GM12892 (cell line): ENCODE measurements around the gene ISLR2.

Experiments
- POLR2A ChIP-seq: IDR thresholded peaks from 2 replicates; pipeline ENCODE4 v1.6.1; 2011; ENCODE audit warnings: low read depth, low read length, control low read depth
- POLR2AphosphoS5 ChIP-seq: IDR thresholded peaks from 2 replicates; pipeline ENCODE4 v1.6.1; 2011; ENCODE audit warnings: low read depth, low read length, control low read depth
- TAF1 ChIP-seq: IDR thresholded peaks from 2 replicates; pipeline ENCODE4 v1.6.1; 2011; ENCODE audit warnings: low read depth, mild to moderate bottlenecking, control low read depth, low read length, borderline replicate concordance

- TF ChIP-seq POLR2A = no peak
- TF ChIP-seq TAF1 = no peak
- TF ChIP-seq POLR2AphosphoS5 = no peak
Measured at GRCh38 chr15:74108111-74108510, 22.3 kb upstream of the ISLR2 start.
